Measurements from ENCODE around the gene SERPINB1.
"Not testable (repeated sequence)": the region's sequence is repeated elsewhere in the genome, so short reads cannot be mapped to it uniquely, and the experiment has no call there.

Gene SERPINB1

DNA sequence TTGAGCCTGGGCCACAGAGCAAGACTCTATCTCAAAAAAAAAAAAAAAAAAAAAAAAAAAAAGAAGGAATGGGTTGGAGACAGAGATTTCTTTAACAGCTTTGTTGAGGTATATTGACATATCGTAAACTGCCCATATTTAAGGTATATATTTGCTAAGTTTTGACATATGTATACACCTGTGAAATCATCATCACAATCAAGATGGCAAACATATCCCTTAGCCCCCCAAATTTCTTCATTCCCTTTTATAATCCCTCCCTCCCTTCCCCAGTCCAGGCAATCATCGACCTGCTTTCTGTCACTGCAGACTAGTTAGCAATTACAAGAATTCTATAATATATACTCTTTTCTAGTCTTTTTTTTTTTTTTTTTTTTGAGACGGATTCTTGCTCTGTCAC is 29.0 kb downstream of the SERPINB1 start:
- no peak for DNase-seq (ENCODE audit: low spot score)

DNA sequence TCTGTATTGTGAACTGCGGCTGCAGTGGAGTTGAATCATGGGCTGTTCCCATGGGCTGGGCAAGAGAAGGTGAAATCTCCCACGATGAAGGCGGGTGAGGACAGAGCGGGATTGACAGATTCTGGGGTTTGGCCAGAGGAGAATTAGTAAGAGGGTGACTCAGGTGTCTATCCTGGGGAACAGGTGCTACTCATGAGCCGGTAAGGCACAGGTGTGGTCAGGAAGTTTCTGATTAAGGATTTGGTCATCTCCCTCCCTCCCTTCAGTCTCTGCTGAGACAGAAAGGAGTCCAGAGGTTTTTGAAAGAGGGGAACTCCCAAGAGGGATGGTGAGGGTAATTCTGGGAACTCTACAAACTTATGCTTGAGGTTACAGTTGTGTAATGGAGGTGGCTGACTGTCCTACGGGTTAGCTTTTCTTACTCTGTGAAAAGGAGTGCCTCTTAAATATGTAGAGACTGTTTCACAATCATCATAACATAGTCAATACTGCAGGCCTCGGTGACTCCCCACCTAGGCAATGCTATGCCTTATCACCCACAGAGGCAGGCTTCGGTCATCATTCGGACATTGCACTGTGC is 31.5 kb downstream of the SERPINB1 start:
- DNase-seq (ENCODE audit: low spot score) = no peak

DNA sequence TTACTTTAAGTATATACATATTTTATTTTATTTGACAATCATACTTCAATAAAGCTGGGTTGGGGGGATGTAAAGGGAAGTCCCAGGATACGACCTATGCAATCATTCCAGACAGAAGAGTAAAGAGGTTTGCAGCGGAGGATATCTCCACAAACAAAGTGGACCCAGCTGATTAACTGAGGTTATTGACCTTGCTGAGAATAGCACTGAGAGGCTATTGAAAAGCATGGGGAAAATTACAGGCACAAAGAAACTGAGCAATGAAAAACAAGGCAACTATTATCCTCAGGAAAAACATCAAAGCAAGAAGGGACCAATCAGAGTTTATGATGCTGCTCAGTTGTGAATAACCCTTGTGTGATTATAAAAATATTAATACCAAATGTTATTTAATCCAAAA is 32.6 kb downstream of the SERPINB1 start:
- DNase-seq (ENCODE audit: low spot score) = no peak

DNA sequence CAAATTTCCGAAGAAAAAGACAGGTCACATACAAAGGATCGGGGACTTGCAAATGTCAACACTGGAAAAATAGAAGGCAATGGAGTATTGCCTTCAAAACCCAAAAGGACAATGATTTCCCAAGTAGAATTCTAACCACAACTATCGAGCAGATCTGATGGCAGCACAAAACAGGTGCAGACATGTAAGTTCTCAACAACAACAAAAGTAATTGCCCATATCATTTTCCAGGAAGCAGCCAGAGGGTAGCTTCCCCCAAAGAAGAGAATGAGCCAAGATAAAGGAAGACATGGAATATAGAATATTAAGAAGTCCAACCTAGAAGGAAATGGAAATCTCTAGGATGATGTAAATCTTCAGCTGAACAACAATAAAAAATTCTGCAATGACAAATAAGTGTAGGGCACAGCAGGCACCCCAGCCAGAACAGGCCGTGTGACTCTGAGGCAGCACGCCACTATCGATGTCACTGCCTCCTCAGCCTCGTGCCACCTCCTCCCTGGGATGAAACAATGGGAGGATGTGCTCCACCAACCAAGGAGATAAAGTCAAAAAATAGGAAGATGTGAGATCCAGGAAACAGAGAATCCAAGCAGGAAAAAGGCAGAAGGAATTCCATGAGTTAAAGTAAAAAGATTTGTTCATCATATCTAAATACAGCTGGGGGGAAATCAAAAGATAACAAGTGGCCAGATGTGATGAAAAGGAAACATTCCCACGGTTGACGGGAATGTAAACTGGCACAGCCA is 34.1 kb downstream of the SERPINB1 start:
- DNase-seq (ENCODE audit: low spot score) = no peak

DNA sequence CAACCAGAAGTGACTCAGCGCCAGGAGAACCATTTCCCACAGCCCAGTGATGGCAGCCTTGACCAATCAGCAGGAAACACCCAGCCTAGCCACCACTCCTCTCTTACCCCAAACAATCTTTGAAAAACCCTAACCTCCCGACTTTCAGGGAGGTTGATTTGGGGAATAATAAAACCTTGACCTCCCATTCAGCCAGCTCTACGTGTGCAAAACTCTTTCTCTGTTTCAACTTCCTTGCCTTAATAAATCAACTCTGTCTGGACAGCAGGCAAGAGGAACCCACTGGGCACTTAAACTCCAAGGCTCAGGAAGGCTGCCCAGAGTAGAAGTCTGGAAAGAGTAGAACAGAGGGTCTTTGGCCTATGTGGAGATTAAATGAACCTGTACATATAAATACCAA is 35.0 kb downstream of the SERPINB1 start:
- no peak for DNase-seq (ENCODE audit: low spot score)

DNA sequence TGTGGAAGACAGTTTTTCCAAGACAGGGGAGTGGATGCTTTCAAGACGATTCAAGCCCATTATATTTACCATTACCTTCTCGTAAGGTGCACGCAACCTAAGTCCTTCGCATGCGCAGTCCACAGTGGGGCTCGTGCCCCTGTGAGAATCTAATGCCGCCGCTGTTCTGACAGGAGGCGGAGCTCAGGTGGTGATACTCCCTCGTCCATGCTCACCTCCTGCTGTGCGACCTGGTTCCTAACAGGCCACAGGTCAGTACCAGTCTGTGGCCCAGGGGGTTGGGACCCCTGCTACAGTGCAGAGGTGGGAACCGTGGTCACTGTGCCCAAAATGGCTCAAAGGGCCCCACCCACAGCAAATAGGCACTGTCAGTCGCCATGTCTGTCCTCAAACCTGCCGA is 36.6 kb downstream of the SERPINB1 start:
- no peak for DNase-seq (ENCODE audit: low spot score)

DNA sequence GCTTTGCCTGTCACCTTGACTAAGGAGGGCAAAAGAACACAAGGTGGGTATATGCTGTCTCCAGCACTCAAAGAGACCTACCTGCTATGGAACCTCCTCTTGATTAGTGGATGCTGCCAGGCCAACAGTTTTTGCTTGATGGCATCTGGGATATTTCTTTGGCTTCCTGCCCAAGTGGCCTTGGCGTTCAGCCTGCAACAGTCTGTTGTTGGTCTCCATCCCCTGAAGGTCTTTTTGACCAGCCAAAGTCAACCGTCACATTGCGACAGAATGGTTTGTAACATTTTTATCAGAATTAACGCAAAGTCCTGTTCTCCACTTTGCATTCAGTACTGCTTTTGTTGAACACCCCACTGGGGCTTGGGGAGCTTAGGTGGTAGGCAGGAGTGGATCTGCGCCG is 37.1 kb downstream of the SERPINB1 start:
- no peak for DNase-seq (ENCODE audit: low spot score)

DNA sequence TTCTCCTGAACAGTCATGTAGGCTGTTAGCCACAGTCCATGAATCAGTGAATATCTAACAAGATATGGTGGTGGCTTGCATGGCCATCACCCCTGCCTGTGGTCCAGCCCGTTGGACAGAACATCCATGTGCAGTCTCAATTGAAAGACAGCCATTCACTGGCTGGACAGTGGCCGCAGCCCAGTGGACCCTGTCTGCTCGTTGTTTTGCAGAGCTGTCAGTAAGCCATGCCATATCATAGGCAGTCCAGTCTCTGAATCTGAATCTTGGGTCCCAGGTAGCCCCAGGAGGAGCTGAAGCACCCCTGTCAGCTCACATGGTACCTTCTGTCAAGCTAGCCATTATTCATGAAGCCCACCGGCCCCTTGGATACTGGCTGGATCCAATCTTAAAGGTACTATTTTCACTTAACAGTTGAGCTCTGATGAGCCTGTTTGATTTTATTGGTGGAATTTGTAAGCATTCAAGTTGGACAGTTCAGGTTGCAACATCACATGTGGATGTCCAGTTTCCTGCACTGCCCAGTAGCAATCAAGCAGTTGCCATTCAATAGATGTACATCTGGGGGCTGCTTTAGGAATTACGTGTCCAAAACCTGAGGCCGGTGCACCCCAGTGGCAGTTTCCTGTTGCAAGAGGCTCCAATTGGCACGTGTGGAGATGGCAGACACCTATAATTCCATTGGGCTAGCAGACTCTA is 37.8 kb downstream of the SERPINB1 start:
- DNase-seq (ENCODE audit: low spot score) = no peak

DNA sequence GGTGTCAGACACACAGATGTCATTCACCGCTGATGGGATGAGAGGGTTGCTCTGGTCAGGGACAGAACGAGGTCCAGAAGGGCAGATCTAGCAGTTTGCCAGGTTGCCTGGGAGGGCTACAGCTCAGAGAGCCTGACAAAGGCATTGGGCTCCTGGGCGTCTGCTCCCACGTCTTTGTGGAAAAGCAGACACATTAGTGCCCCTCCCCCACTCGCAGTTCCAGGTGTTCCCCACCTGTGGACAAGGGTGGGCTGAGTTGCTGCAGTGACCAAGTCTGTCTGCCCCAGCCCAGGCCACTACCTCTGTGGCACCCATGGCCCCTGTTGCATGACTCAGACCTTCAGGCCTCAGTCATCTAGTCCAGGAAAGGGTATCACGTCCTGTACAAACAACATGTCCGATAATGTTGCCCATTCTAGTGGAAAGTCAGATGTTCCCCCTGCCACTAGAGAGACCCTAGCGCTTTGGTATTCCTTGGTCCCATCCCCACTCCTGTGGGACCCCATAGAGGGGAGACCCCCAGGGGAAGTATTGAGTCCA is 39.1 kb downstream of the SERPINB1 start:
- DNase-seq (ENCODE audit: low spot score) = no peak

DNA sequence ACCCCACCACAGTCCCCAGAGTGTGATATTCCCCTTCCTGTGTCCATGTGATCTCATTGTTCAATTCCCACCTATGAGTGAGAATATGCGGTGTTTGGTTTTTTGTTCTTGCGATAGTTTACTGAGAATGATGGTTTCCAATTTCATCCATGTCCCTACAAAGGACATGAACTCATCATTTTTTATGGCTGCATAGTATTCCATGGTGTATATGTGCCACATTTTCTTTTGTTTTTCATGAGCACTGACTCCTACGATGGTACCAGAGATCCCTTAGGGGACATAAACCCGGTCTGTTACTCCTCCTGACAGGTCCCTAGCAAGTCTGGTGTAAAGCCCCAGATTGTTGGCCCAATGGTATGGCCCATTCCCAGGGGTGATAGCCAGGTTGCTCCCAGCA is 40.0 kb downstream of the SERPINB1 start:
- DNase-seq (ENCODE audit: low spot score) = not testable (repeated sequence)

DNA sequence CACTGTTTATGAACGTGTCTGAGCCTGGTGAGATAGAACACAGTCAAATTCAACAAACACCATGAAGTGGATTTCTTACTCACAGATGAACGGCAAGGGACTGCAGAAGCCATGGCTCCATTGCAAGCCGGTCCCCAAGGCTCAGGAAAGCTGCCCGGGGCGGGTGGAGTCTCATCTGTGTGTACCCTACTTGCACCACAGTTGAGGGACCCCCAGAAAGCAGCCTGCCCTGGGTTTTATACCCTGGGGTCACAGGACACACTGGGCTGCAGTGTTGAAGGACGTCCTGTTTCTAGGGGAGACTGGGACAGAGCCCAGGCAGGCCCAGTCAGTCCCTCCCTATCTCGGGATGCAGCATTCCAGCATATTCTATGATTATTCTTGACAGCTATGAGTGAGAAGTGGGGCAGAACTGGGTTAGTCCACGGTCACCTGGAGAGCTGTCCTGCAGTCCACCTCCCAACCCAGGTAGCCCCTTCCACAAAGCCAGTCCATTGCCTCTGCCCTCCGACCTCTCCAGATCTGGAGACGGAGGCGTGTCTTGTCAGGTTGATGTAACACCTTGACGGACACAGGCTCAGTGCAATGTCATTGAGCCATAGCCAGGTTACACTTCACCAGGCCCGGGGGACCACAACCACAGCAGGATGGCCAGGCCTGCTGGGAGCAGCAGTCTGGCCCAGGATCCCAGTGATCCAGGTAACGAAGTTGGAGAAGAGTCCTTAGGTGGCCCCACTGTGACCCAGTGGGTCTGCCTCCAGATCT is 40.9 kb downstream of the SERPINB1 start:
- DNase-seq (ENCODE audit: low spot score) = no peak

DNA sequence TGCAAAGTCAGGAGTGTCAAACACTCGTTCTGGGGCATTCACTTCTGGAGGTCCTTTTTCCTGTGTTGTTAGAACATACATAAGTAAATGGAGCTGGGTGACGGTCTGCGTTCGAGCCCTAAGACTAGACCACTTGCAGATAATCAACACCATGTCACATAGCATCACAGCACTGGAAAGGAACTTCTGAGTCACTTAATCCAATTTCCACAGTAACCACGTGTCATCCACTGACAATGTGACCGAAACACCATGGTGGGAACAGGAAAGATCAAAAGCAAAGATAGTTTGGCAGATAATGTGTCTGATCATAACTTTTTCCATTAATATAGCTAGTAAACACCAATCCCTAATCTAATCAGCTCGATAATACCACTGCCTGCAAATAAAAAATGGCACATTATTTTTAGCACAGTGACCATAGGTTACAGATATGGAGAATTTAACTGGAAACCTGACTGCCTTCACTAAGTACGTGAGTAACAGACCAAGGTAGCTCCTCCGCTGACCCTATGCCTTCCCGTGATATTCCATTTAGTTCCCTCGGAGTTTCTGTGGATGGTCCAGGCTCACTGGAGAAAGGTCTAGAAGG is 41.6 kb downstream of the SERPINB1 start:
- DNase-seq (ENCODE audit: low spot score) = no peak

DNA sequence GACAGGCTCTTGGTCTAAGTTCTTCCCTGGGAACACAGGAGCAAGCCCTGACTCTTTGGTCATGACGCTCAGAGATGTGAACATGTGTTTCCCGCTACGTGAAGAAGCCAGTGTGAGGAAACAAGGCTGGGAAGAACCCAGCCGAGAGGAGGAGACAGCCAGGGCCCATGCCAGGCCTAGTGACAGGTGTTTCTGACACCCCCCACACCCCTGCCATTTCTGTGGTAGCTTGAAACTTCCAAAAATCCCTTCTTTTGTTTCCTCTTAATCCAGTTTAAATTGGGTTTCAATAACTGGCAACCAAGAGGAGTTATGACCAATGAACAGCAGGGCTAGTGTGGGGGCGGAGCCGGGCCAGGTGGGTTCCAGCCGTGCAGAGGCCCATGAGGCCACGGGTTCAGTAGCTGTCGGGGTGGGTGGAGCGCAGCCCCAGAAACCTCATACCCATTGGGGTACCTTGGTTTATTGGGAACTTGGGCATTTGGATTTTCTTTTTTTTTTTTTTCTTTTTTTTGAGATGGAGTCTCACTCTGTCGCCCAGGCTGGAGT is 43.0 kb downstream of the SERPINB1 start:
- no peak for DNase-seq (ENCODE audit: low spot score)

DNA sequence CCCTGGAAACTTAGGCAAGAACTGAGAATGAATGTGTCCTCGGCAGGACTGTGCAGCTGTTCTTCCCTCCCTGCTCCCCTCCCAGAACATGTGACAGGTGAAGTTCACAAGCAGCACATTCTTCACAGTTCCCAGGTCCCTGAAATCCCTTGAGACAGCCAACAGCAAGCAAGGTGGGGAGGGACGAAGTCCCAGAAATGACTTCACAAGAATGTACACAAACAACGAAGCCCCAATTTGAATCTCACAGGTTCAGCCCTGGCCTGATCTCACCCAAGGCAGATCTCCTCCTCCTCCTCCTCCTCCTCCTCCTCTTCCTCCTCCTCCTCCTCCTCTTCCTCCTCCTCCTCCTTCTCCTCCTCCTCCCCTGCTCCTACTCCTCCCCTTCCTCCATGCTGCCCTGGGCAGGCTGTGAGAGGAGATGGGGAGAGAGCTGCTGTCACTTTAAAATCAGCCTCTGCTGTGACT is 44.1 kb downstream of the SERPINB1 start:
- DNase-seq (ENCODE audit: low spot score) = no peak

DNA sequence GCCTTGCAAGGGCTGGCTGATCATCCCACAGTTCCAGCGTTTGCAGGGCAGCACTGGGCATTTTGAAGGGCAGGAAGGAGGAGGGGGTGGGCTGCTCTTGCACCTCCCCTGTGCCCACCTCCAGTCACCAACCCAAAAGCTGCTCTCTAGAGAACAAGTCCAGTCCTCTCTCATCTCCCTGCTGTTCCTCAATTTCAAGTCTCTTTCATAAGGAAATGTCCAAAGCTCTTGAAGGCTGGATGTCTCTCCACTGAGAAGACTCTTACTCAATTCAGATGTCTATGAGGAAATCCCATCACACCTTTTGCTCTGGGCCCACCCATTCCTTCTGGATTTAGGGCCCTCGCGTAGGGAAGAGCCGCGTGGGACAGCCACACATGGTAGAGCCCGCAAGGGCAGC is 44.8 kb downstream of the SERPINB1 start:
- DNase-seq (ENCODE audit: low spot score) = no peak

DNA sequence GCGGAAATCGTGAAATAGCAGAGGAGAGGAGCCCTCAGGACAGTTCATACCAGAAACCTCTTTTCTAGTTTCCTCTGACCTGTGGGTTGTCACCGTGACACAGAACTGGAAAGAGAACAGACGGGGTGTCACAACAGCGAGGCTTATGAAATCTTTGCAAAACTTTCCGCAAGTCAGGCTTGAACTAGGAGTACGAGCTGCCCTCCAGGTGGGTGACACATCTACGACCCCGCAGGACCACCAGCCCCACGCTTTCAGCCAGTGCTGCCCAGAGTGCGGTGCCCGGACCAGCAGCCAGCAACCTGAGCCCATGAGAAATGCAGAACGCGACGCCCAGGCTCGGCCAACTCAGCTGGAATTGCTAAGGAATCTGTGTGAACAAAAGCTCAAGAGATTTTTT is 45.7 kb downstream of the SERPINB1 start:
- DNase-seq (ENCODE audit: low spot score) = no peak

DNA sequence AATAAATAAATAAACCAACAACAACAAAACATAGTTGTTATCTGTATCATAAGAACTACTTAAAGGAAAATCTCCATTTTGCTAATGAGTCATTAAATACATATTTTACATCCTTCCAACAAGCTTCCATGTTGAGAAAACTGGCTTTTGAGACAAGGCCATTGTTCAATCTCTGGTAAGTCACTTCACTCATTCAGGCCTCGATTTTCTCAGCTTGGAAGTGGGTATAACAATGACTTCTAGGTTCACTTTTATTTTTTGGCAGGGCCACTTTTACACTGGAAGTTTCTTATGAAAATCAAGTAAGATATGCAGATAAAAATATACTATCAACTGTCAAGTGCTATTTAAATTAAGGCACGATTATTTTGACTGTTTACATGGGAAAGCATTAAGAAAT is 46.5 kb downstream of the SERPINB1 start:
- no peak for DNase-seq (ENCODE audit: low spot score)

DNA sequence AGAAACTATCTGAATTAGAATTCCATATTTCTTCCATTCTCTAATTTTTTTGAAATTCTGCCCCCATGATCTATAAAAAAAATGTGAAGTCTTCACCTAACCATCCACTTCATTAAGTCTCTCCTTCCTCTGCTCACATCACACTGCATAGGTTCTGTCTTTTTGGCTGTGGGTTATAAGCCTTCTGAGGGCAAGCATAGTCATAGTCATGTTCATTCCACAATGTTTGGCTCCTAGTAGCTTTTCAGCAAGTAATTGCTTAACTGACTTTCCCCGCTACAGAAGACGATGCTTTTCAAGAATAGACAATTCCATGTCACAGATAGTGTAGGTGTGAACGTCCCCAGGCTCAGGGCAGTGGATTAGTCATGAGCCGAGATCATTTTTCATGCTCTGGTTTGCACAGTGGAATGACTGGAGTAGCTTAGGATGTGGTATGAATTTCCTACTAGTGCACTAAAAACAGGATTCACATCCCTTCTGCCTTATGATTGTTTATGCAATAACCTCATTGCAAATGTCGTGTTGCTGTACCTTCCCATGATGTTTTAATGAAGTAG is 47.4 kb downstream of the SERPINB1 start:
- no peak for DNase-seq (ENCODE audit: low spot score)

DNA sequence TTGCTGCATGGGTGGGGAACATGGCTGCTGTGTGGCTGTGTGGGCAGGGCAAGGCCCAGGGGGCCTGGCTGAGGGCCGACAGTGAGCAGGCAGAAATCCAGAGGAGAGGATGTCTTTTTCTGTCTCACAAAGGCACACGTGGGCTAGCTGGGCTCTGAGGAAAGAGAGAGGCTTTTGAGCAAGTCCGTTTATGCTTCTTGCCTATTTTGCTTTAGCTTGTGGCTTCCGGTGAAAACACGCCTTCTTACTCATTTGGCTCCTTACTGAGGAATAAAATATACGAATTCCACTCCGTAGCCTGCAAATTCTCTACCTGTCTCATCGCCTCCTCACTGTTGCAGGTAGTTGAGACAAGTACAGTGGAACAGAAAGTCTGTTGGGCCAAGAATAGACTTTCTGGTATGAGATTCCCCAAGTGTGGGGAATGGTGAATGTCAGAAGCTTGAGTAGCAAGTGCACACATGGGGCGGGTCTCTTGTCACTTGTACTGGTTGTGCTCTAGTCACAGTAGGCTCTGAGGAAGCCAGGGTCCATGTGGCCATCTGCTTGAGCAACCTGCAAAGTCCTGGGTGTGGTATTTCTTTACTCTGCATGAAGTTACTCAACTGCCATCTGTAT is 48.0 kb downstream of the SERPINB1 start:
- no peak for DNase-seq (ENCODE audit: low spot score)

DNA sequence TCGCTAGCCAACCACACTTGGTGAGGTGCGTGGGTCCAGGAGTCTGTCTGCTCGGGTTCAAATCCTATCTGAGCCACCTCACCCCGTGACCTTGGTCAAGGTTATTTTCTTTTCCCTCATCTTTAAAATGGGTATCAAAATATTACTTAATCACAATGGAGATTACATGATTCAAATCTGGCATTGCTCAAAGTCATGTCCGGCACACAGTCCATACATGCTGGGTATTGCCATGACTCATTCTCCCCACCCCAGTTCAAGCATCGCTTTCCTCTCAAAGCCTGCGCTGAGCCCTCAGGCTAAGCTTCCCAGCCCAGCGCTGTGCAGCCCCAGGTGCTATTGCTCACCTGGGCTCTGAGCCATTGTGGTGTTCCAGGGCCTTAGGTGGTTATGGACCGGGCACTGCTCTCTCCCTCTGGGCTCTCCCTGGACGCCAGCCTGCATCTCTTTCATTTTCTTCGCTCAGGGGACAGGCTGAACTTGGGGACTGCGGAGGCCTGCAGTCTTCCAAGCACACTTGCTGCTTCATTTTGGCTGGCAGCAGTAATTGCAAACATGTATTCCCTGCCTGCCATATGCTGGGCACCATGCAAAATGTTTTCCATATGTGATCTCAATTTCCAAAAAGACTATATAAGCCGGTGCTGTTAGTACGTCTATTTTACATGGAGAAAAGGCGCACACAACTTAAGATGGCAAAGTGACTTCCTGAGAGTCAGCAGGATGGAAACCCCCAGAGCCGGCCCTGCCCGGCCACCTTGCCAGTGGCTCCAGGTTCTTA is 49.1 kb downstream of the SERPINB1 start:
- DNase-seq (ENCODE audit: low spot score) = no peak
